GM19035 (cell line): ENCODE results near the gene SLC25A41.

Experiments used
- ATAC-seq: cut with Tn5 transposase; IDR thresholded peaks from one replicate; pipeline ENCODE4 v1.9.1; 2021; ENCODE audit not compliant: unreplicated experiment

Gene SLC25A41

DNA sequence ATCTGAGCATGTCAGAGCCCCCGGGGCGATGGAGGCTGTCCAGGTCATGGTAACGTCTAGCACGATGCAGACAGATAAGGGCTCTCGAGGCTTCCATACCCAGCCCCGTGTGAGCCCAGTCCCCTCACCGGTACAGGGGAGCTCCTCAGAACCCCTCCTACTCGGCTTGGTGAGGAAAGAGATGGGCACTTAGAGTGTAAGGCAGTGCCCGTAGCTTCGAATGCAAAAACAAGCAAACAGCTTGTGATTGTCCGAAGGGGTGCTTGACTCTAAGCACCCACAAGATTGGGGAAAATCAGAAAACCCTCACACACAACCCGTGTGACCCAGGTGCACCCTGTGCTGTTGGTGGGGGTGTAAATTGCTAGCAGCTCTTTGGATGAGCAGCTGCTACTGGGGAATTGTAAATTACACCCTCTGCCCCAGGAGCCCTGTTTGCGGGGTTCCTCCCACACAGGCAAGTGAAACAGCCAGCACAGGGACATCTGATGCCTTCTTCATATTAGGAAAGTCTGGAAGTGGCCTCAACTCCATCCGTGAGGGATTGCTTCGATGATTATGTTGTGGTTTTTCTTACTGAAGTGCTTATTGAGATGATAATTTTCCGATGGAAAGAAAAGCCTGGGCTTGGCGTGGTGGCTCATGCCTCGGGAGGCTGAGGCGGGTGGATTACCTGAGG lies 56.9 kb downstream of the SLC25A41 start:
- ATAC-seq, result no peak
